Natural killer cell (primary cell): ENCODE measurements around the gene PGAP6. TPM values are rescaled to one million over a fixed set of nuclear protein-coding genes. Genes with fewer than 3 reads are reported as not detected.

ENCODE experiments used
- ATAC-seq, 3 donors: fragments of 150-1000 bp in 2 of 3; fragments of 200-7000 bp in 1 of 3; cut with Tn5 transposase; 1 replicate in 1 of 3; 2 replicates in 2 of 3; pipeline ENCODE4 v1.10.0; 2021; ENCODE audit warnings: mild to moderate bottlenecking in 2 of 3, moderate library complexity in 2 of 3
- DNase-seq, 2 donors: peaks; one replicate each; pipeline versions ENCODE4 v3.0.0 to v3.0.0-alpha.2; 2013 to 2021; ENCODE audit warnings: mixed read lengths in 1 of 2
- H3K27ac ChIP-seq: one replicate; pipeline ENCODE4 v1.5.1; 2013; ENCODE audit warnings: mild to moderate bottlenecking, low read length
- H3K27me3 ChIP-seq: one replicate; pipeline ENCODE4 v1.6.1; 2013; ENCODE audit warnings: low read length; ENCODE audit not compliant: control insufficient read depth, insufficient read depth
- H3K36me3 ChIP-seq: one replicate; pipeline ENCODE4 v1.6.1; 2013; ENCODE audit warnings: low read length; ENCODE audit not compliant: control insufficient read depth, insufficient read depth
- H3K4me1 ChIP-seq: one replicate; pipeline ENCODE4 v1.6.1; 2013; ENCODE audit warnings: low read length; ENCODE audit not compliant: control insufficient read depth, insufficient read depth
- H3K4me3 ChIP-seq: one replicate; pipeline ENCODE4 v1.5.1; 2013; ENCODE audit warnings: low read length
- H3K9me3 ChIP-seq: one replicate; pipeline ENCODE4 v1.6.1; 2013; ENCODE audit warnings: low read length; ENCODE audit not compliant: control insufficient read depth, insufficient read depth
- H3K27ac Mint-ChIP-seq, 2 donors: one replicate each; pipeline ENCODE4 v1.8.0; 2022; ENCODE audit warnings: mild to moderate bottlenecking in 2 of 2, mixed read lengths in 2 of 2, moderate library complexity in 1 of 2
- H3K27me3 Mint-ChIP-seq, 2 donors: one replicate each; pipeline ENCODE4 v1.8.0; 2022; ENCODE audit warnings: low read depth in 2 of 2, mixed read lengths in 2 of 2
- H3K36me3 Mint-ChIP-seq: one replicate; pipeline ENCODE4 v1.8.0; 2022; ENCODE audit warnings: mixed read lengths
- H3K4me1 Mint-ChIP-seq, 2 donors: one replicate each; pipeline ENCODE4 v1.8.0; 2022; ENCODE audit warnings: mixed read lengths in 2 of 2
- H3K4me3 Mint-ChIP-seq: one replicate; pipeline ENCODE4 v1.8.0; 2022; ENCODE audit warnings: mild to moderate bottlenecking, moderate library complexity, mixed read lengths
- H3K9me3 Mint-ChIP-seq, 2 donors: one replicate each; pipeline ENCODE4 v1.8.0; 2022; ENCODE audit warnings: mixed read lengths in 2 of 2
- WGBS: methylation state at CpG from one replicate; pipeline ENCODE4 v1.1.7; 2013; ENCODE audit warnings: missing lambda C conversion rate; ENCODE audit not compliant: insufficient coverage; 5-methylcytosine and 5-hydroxymethylcytosine counted together
- intact Hi-C: fragments of 100-400 bp; cut with micrococcal nuclease; formaldehyde crosslinking; loops from one replicate; pipeline ENCODE4 v1.14.2; 2022
- total RNA-seq, 4 donors: library from RNA; stranded (reverse); fragments of 120-200 nt in 1 of 4; gene quantifications; one replicate each; pipeline versions ENCODE4 v1.2.3 to v1.2.4, GENCODE V29; 2013 to 2022
- TF ChIP-seq, protein P1 (sequence below): fragments of 200-600 bp; IDR thresholded peaks from one replicate; pipeline ENCODE4 v1.8.0; 2022; ENCODE audit warnings: antibody characterized with exemption

Gene PGAP6
- total RNA-seq, 3 donors from 2014 or later (not counting 1 experiment from before 2014, with no cell fraction given), result 48.0 to 66.7 (median 54.2) TPM

DNA sequence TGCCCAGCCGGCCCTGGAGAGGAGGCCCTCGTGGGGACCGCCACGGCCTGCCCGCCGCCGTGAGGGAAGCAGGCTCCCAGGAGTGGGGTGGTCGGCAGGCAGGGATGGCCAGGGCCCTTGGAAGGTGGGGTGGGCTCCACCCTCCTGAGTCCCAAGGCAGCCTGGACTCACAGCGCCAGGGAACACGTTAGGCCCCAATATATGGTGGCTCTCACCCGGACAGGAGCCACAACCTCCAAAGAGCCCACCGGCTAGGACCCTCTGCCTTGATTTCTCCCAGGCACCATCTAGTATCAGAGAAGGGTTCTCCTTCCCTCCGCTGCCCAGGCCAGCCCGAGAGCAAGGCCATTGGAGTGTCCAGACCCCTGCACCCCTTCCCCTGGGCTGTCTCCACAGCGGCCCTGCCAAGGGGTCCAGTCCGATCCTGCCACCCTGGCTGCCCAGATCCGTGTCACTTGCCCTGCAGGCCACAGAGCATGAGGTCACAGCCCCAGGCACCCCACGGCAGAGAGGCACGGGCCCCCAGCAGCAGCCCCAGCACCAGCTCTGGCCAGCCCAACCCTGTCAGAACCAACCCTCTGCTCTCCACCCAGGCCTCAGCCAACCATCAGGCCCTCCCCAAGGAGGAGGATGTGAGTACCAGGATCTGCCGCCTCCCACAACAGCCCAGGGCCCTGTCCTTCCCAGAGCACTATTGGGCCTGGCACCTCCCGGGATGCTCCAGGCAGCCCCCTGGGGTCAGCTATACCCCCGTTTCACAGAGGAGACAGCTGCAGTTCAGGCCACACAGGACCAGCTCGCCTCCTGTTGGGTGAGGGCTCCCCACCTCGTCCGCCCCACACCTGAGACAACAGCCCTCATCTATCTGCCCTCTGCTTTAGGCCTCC, 28.1 kb downstream of the PGAP6 start:
- Histone ChIP-seq H3K4me1 (peaks cover 70% of the 10 kb centered on the region), H3K4me3 (peak overlapping the region; percentile 60), H3K27ac (peak overlapping the region; percentile 76), H3K36me3 (peaks cover 6% of the 10 kb centered on the region), H3K9me3 (no peaks in the 10 kb centered on the region), H3K27me3 (no peaks in the 10 kb centered on the region)
- H3K9me3 Mint-ChIP-seq, result no peaks in the 10 kb centered on the region
- ATAC-seq (peak in 1 of 3 donors; percentile 2), DNase-seq (peak; percentile 44 to 50)
- peak overlapping the region; percentile 89 to 97 for H3K27ac Mint-ChIP-seq
- H3K27me3 Mint-ChIP-seq, result no peaks in the 10 kb centered on the region
- no peaks in the 10 kb centered on the region for H3K36me3 Mint-ChIP-seq
- H3K4me3 Mint-ChIP-seq, result peak overlapping the region; percentile 94
- intact Hi-C loops, result loop anchor here (5.0 kb wide), 2 partner anchors 46 to 126 kb away; partner anchors contain the start of gene LUC7L
- TF ChIP-seq, protein P1, sequence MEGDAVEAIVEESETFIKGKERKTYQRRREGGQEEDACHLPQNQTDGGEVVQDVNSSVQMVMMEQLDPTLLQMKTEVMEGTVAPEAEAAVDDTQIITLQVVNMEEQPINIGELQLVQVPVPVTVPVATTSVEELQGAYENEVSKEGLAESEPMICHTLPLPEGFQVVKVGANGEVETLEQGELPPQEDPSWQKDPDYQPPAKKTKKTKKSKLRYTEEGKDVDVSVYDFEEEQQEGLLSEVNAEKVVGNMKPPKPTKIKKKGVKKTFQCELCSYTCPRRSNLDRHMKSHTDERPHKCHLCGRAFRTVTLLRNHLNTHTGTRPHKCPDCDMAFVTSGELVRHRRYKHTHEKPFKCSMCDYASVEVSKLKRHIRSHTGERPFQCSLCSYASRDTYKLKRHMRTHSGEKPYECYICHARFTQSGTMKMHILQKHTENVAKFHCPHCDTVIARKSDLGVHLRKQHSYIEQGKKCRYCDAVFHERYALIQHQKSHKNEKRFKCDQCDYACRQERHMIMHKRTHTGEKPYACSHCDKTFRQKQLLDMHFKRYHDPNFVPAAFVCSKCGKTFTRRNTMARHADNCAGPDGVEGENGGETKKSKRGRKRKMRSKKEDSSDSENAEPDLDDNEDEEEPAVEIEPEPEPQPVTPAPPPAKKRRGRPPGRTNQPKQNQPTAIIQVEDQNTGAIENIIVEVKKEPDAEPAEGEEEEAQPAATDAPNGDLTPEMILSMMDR, result no peak
- H3K4me1 Mint-ChIP-seq, result peaks cover 48 to 49% of the 10 kb centered on the region in 2 donors
- WGBS, result 59% methylated on average over 25 of the region's 25 CpGs

DNA sequence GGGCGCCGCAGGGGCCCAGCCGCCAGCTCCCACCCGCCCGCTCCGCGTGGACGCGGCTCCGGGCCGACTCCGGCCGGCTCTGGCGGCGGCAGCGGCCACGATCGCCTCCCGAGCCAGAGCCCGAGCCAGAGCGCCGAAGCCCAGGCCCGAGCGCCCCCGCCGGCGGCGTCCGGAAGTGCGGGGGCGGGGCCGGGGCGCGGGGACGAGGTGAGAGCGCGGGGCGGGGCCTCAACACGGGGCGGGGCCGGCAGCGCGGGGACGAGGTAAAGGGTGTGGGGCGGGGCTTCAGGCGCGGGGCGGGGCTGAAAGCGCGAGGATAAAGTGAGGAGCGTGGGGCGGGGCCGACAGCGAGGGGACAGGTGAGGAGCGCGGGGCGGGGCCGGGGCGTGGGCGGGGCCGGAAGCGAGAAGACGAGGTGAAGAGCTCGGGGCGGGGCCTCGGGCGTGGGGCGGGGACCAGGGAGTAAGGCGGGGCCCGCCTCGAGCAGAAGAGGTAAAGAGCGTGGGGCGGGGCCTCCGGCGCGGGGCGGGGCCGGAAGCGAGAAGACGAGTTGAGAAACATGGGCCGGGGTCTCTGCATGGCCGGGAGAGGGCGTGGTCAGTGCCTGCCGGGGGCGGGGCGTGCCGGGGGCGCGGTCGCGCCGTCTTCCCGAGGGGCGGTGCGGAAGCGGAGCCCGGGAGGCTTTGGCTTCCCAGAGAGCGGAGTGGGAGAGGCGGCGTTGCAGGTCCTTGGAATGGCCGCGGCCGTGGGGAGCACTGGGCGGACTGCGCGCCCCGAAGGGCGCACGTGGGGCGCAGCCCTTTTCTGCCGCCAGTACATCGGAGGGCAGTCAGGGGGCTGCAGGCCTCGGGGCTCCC, 29.0 kb downstream of the PGAP6 start, which contains the start of gene AXIN1:
AXIN1 (minus strand) TSS at position 177 of the 857 bp plus-strand sequence. CDS start 5,698 bp downstream, outside the sequence.
- TF ChIP-seq, protein P1, result peak; percentile 34
- Histone ChIP-seq H3K4me3 (peak within 1 kb of the TSS; percentile 60), H3K4me1 (peaks cover 79% of the 10 kb centered on the region), H3K36me3 (peaks cover 6% of the 10 kb centered on the region), H3K27ac (peak within 1 kb of the TSS; percentile 76), H3K9me3 (no peaks in the 10 kb centered on the region), H3K27me3 (no peaks in the 10 kb centered on the region)
- no peaks in the 10 kb centered on the region for H3K36me3 Mint-ChIP-seq
- H3K4me1 Mint-ChIP-seq, result peaks cover 56 to 58% of the 10 kb centered on the region in 2 donors
- ATAC-seq, result peak; percentile 77 to 90 (median 78)
- H3K27ac Mint-ChIP-seq, result peak within 1 kb of the TSS; percentile 89 to 97
- 3% methylated on average over 113 of the region's 113 CpGs for WGBS
- intact Hi-C loops, result loop anchor here (5.0 kb wide), 2 partner anchors 45 to 125 kb away; partner anchors contain the start of gene LUC7L
- no peaks in the 10 kb centered on the region for H3K27me3 Mint-ChIP-seq
- H3K4me3 Mint-ChIP-seq, result peak within 1 kb of the TSS; percentile 94
- H3K9me3 Mint-ChIP-seq, result no peaks in the 10 kb centered on the region
- DNase-seq, result peak; percentile 95 to 97

DNA sequence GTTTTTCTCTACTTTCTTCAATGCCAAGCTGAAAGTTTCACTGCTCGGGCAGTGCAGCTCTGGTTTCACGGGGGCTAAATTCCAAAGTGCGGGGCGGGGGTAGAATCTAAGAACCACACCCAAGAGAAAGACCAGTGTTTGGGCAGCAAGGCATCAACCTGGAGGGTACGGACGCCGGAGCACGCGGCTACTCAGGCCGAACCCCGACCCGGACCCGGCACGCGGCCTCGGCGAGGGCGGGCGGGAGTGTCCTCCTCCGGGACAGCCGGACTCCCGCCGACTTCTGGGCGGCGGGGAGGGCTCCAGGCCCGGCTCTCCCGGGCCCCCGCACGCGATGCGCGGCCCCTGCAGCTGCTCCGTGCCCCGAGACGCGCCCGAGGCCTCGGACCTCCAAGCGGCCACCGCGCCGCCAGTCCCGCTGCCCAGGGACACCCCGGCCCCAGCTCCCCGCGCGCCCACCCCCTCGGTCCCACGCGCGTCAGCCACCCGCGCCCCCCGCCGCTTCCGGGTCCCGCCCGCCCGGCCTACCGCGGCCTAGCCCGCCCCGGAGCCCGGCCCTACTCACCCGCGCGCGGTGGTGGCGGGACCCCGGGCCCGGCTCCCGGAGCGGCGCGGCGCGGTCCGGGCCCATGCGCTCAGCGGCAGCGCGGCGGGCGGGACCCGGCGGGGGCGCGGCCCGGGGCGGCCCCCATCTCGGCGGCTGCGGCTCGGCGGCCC, 29.8 kb downstream of the PGAP6 start:
- Histone ChIP-seq H3K27me3 (no peaks in the 10 kb centered on the region), H3K4me1 (peaks cover 85% of the 10 kb centered on the region), H3K36me3 (peaks cover 9% of the 10 kb centered on the region), H3K4me3 (peak overlapping the region; percentile 45), H3K27ac (peak overlapping the region; percentile 56), H3K9me3 (no peaks in the 10 kb centered on the region)
- ATAC-seq (peak; percentile 9 to 20 (median 18)), DNase-seq (no peak)
- Mint-ChIP-seq H3K27ac (peak overlapping the region; percentile 83 to 87), H3K27me3 (no peaks in the 10 kb centered on the region), H3K4me3 (peak overlapping the region; percentile 92), H3K36me3 (no peaks in the 10 kb centered on the region), H3K9me3 (no peaks in the 10 kb centered on the region), H3K4me1 (peaks cover 64 to 66% of the 10 kb centered on the region in 2 donors)
- TF ChIP-seq, protein P1, result no peak
- under 1% methylated on average over 95 of the region's 95 CpGs for WGBS
- intact Hi-C loops, result loop anchor here (5.0 kb wide), 2 partner anchors 45 to 125 kb away; partner anchors contain the start of gene LUC7L
